ENCODE measurements around the gene ATIC.

DNA sequence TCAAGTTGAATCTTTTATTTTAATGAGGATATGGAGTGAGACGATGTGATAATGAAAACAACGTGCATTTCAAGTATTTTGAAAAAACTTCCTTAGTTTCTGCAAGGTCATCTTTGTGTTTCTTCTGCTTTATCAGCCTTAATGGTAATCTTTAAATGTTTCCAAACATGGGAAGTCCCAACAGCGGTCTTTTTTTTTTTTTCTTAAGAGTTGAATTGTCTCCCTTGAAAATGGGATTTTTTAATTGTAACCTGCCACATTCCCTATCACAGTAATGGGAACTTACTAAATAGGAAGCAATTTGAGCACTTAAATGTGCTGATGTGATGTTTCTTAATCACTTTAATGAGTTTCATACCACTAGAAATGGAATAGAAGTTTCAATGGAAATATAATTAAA lies 45.8 kb downstream of the ATIC start:
- TF ChIP-seq EP300 (IDR thresholded peaks at IDR 0.05) (no peak), CTCF (IDR thresholded peaks at IDR 0.05) (no peak)

Measured in ovary (tissue), 3 donors.